NT2/D1 (cell line): ENCODE measurements around the gene UQCC3.
"Not testable (repeated sequence)": the region's sequence is repeated elsewhere in the genome, so short reads cannot be mapped to it uniquely, and the experiment has no call there.

Experiments
- DNase-seq: peaks from one replicate; pipeline ENCODE4 v3.0.0-alpha.2; 2011; ENCODE audit warnings: low read depth, low spot score
- H3K27me3 ChIP-seq: 2 replicates; pipeline ENCODE4 v1.6.0; 2011; ENCODE audit warnings: mild to moderate bottlenecking; ENCODE audit not compliant: insufficient read length, insufficient read depth
- H3K36me3 ChIP-seq: 2 replicates; pipeline ENCODE4 v1.6.1; 2011; ENCODE audit warnings: mild to moderate bottlenecking, low read length, mixed read lengths; ENCODE audit not compliant: insufficient read depth, insufficient read length
- H3K4me1 ChIP-seq: 2 replicates; pipeline ENCODE4 v1.5.1; 2011; ENCODE audit not compliant: insufficient read depth, insufficient read length
- H3K4me3 ChIP-seq: 2 replicates; pipeline ENCODE4 v1.5.1; 2011; ENCODE audit warnings: low read depth; ENCODE audit not compliant: insufficient read length
- H3K9ac ChIP-seq: 2 replicates; pipeline ENCODE4 v1.6.0; 2011; ENCODE audit warnings: low read depth; ENCODE audit not compliant: insufficient read length
- H3K9me3 ChIP-seq: 2 replicates; pipeline ENCODE4 v1.5.1; 2011; ENCODE audit warnings: mild to moderate bottlenecking, low read length; ENCODE audit not compliant: insufficient read depth
- SUZ12 ChIP-seq: IDR thresholded peaks from 2 replicates; pipeline ENCODE4 v1.6.1; 2011; ENCODE audit not compliant: insufficient read length, insufficient read depth; ENCODE audit errors: extremely low read depth
- YY1 ChIP-seq: IDR thresholded peaks from 2 replicates; pipeline ENCODE4 v1.6.1; 2011; ENCODE audit not compliant: insufficient read length, insufficient read depth
- ZNF274 ChIP-seq: IDR thresholded peaks from 2 replicates; pipeline ENCODE4 v1.6.1; 2011; ENCODE audit warnings: mild to moderate bottlenecking, low read depth, low read length

Gene UQCC3

DNA sequence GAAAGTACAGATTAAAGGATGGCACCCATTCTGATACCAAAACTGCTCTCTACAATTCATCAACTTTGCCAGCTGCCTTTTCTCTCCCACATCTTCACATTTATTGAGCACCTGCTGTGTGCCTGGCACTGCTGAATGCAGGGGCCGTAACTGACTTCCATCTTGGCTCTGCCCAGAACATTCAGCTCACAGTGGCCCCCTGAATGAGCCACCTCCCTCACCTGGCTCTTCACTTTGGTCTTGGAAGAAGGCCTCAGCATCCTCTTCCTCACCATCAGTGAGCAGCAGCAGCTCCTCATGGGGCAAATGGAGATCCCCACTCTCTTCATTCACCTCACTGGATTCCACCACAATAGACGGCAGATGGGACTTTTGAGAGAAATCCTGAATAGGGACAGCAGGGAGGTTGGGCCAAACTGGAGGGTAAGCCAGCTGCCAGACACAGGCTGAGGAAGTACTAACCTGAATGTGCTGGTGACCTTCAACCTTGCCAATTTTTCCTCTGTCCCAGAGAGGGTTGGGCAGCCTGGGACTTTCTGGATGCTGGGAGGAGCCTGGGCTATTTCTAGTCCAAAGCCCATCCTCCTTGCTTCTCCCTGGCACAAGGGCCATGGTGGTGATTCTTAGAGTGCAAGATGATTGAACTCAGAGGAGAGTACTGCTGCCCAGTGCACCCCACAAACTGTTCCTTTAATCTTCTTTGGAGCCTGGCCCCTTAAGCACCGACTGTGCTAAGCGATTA, 1.9 kb upstream of the UQCC3 start:
- H3K36me3 ChIP-seq: peaks cover 59% of the 10 kb centered on the region
- no peaks in the 10 kb centered on the region for H3K27me3 ChIP-seq
- no peaks in the 10 kb centered on the region for H3K9me3 ChIP-seq
- DNase-seq: no peak
- H3K9ac ChIP-seq: no peak overlapping the region
- no peak for TF ChIP-seq YY1
- no peak for TF ChIP-seq SUZ12
- TF ChIP-seq ZNF274: no peak
- no peak overlapping the region for H3K4me3 ChIP-seq
- H3K4me1 ChIP-seq: peaks cover 2% of the 10 kb centered on the region

DNA sequence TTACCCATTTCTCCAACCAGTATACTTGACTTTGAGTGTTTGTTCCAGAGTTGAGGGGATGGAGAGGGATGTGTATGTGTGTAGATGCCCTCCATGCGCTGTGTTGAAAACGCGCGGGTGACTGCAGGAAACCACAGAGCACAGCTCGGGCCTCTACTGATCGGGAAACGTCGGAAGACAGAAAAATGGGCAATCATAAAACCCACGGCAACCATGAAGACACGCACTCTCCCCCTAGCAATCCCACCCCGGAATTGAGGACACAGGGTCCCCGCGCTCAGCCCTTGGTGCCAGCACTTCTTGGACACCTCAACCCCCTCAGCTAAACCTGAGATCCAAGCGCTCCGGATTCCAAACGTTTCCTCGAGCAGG, 251 bp upstream of the UQCC3 start:
- peaks cover 2% of the 10 kb centered on the region for H3K4me1 ChIP-seq
- peak overlapping the region; percentile 98 for H3K9ac ChIP-seq
- H3K4me3 ChIP-seq: peak overlapping the region; percentile 68
- no peak for DNase-seq
- no peaks in the 10 kb centered on the region for H3K9me3 ChIP-seq
- TF ChIP-seq YY1 (no peak), ZNF274 (no peak), SUZ12 (no peak)
- no peaks in the 10 kb centered on the region for H3K27me3 ChIP-seq
- peaks cover 56% of the 10 kb centered on the region for H3K36me3 ChIP-seq

DNA sequence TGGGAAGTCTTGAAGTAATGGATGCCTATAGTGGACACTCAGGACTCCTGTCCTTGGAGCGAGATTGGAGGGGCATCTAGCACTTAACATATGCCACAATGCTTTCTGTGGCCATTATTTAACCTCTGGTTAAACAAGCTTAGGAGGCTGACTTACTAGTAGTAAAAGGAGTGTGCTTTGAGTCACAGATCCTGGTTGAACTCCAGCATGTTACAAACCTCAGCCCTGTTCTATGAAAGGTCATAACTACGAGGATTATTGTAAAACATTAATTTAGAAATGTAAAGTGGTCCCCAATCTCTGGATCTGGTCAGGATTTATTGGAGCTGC, 1.7 kb downstream of the UQCC3 start:
- Histone ChIP-seq H3K4me3 (no peak overlapping the region), H3K4me1 (peaks cover 5% of the 10 kb centered on the region), H3K27me3 (no peaks in the 10 kb centered on the region), H3K9me3 (no peaks in the 10 kb centered on the region), H3K36me3 (peaks cover 57% of the 10 kb centered on the region), H3K9ac (peak overlapping the region; percentile 98)
- DNase-seq: no peak
- TF ChIP-seq YY1: no peak
- TF ChIP-seq SUZ12: no peak
- no peak for TF ChIP-seq ZNF274

DNA sequence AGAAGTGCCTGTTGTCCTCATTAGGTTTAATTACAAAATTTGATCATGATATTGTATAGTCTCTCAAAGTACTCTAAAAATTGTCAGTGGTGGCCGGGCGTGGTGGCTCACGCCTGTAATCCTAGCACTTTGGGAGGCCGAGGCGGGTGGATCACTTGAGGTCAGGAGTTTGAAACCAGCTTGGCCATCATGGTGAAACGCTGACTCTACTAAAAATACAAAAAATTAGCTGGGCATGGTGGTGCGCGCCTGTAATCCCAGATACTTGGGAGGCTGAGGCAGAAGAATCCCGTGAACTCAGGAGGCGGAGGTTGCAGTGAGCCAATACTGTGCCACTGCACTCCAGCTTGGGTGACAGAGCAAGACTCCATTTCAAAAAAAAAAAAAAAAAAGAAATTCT, 3.9 kb downstream of the UQCC3 start:
- not testable (repeated sequence) for H3K27me3 ChIP-seq, H3K9ac ChIP-seq, H3K9me3 ChIP-seq, H3K4me1 ChIP-seq, H3K4me3 ChIP-seq, DNase-seq
- peaks cover 48% of the 10 kb centered on the region for H3K36me3 ChIP-seq

DNA sequence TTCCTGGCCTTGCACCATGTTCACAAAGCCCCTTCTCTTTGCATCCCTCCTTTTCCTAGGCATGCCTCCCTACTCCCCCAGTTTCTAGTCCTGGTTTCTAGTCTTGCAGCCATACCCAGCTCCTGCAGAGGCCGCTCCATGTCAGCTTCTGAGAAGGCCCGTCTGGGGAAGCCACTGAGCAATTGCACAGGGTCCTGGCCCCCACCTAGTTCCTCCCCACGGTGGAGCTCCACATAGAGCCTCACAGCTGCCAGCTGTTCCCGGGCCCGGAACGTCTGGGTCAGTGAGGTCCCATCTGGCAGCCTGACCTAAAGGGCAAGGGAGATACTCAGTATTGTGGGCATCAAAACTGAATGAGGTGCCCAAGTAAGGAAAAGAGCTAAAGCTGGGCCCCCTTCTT, 5.2 kb downstream of the UQCC3 start:
- Histone ChIP-seq H3K4me3 (no peak overlapping the region), H3K36me3 (peaks cover 48% of the 10 kb centered on the region), H3K4me1 (peaks cover 5% of the 10 kb centered on the region), H3K9me3 (no peaks in the 10 kb centered on the region), H3K27me3 (no peaks in the 10 kb centered on the region), H3K9ac (no peak overlapping the region)
- no peak for DNase-seq
- TF ChIP-seq SUZ12: no peak

DNA sequence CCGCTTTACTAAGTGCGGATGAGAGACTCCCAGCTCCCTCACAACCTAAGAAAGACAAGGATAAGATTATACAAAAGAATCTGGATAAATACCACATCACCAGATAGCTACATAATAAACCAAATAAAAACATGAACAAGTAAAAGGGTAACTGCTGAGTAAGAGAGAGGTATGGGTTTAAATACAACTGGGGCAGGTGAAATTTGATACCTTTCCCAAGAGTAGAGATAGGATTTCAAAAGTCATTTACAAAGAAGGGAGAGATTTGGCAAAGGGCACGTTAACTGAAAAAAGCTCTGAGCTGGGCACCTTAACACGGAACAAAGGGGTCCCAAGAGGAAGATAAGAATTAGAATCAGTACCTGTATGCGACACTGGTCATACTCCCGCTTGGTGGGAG, 5.7 kb downstream of the UQCC3 start:
- Histone ChIP-seq H3K9me3 (no peaks in the 10 kb centered on the region), H3K4me1 (peaks cover 5% of the 10 kb centered on the region), H3K36me3 (peaks cover 48% of the 10 kb centered on the region), H3K4me3 (no peak overlapping the region), H3K9ac (peak overlapping the region; percentile 23), H3K27me3 (no peaks in the 10 kb centered on the region)
- no peak for TF ChIP-seq SUZ12
- no peak for TF ChIP-seq YY1
- no peak for TF ChIP-seq ZNF274
- no peak for DNase-seq

DNA sequence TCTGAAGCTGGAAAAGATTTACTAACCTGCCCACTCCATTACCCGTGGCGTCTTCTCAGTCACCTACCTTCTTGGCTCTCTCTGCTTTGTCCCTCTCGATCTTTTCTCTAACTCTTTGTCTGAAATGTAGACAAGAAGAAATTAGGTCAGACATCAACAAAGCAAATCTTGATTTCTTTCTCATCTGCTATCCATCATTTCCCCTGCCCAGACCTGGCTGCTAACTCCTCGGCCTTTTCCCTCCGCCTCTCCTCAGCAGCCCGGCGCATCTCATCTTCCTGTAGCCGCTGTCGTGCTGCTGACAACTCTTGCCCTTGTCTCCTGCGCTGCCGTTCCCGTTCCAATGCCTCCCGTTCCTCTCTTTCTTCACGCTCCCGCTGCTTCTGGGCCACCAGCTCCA, 6.2 kb downstream of the UQCC3 start:
- Histone ChIP-seq H3K4me3 (peak overlapping the region; percentile 97), H3K36me3 (peaks cover 47% of the 10 kb centered on the region), H3K27me3 (no peaks in the 10 kb centered on the region), H3K9ac (peak overlapping the region; percentile 98), H3K4me1 (peaks cover 5% of the 10 kb centered on the region), H3K9me3 (no peaks in the 10 kb centered on the region)
- no peak for DNase-seq
- TF ChIP-seq SUZ12 (no peak), YY1 (no peak), ZNF274 (no peak)

DNA sequence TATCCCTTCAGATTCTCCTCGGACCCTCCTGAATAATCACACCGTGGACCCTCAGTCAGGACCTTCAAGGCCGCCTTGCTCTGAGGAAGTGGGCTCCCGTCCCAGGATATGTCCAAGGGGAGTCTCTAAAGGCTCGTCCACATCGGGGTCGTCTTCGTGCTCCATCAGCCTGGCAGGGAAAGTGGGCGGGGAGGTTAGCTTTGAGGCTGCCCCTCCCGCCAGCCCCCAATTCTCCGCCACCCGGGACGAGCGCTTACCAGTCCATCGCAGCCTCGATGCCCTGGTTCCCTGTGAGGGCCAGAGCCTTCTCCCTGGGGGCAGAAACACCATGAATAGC, 6.9 kb downstream of the UQCC3 start:
- no peak for TF ChIP-seq YY1
- no peak for TF ChIP-seq ZNF274
- no peak for TF ChIP-seq SUZ12
- Histone ChIP-seq H3K4me3 (peak overlapping the region; percentile 97), H3K4me1 (peaks cover 3% of the 10 kb centered on the region), H3K36me3 (peaks cover 40% of the 10 kb centered on the region), H3K27me3 (no peaks in the 10 kb centered on the region), H3K9me3 (no peaks in the 10 kb centered on the region), H3K9ac (peak overlapping the region; percentile 98)
- no peak for DNase-seq
